ENCODE results near the gene UNC5A.
A peak's percentile ranks its signal among the peaks of the same experiment; 100 is the strongest.

Gene UNC5A

GRCh38 chr5:176781638-176782570 lies 28.5 kb upstream of the UNC5A start:
- DNase-seq (ENCODE audit: low spot score), result peak; percentile 29

- no peak for DNase-seq (ENCODE audit: low spot score)
These were observed 25.9 kb upstream of the UNC5A start for GRCh38 chr5:176784218-176785165.

GRCh38 chr5:176785184-176786145 lies 24.9 kb upstream of the UNC5A start:
- DNase-seq (ENCODE audit: low spot score), result no peak

GRCh38 chr5:176787676-176788075 lies 22.7 kb upstream of the UNC5A start:
- DNase-seq (ENCODE audit: low spot score), result no peak

GRCh38 chr5:176788091-176788490 lies 22.3 kb upstream of the UNC5A start:
- no peak for DNase-seq (ENCODE audit: low spot score)

GRCh38 chr5:176788941-176789872 lies 21.2 kb upstream of the UNC5A start:
- DNase-seq (ENCODE audit: low spot score), result no peak

- no peak for DNase-seq (ENCODE audit: low spot score)
These were observed 20.3 kb upstream of the UNC5A start for GRCh38 chr5:176789873-176790615.

- DNase-seq (ENCODE audit: low spot score), result no peak
These were observed 19.4 kb upstream of the UNC5A start for GRCh38 chr5:176790941-176791340.

- DNase-seq (ENCODE audit: low spot score), result no peak
These were observed 17.6 kb upstream of the UNC5A start for GRCh38 chr5:176792655-176793342.

- DNase-seq (ENCODE audit: low spot score), result no peak
These were observed 17.0 kb upstream of the UNC5A start for GRCh38 chr5:176793343-176793699.

GRCh38 chr5:176793736-176794135 lies 16.6 kb upstream of the UNC5A start:
- no peak for DNase-seq (ENCODE audit: low spot score)

GRCh38 chr5:176794509-176794908 lies 15.8 kb upstream of the UNC5A start:
- no peak for DNase-seq (ENCODE audit: low spot score)

GRCh38 chr5:176796411-176796810 lies 13.9 kb upstream of the UNC5A start:
- DNase-seq (ENCODE audit: low spot score), result no peak

- DNase-seq (ENCODE audit: low spot score), result no peak
These were observed 13.4 kb upstream of the UNC5A start for GRCh38 chr5:176796970-176797369.

- no peak for DNase-seq (ENCODE audit: low spot score)
These were observed 12.8 kb upstream of the UNC5A start for GRCh38 chr5:176797456-176798050.

GRCh38 chr5:176798086-176798876 lies 12.1 kb upstream of the UNC5A start:
- DNase-seq (ENCODE audit: low spot score), result no peak

- no peak for DNase-seq (ENCODE audit: low spot score)
These were observed 11.4 kb upstream of the UNC5A start for GRCh38 chr5:176798949-176799348.

GRCh38 chr5:176799488-176799887 lies 10.9 kb upstream of the UNC5A start:
- DNase-seq (ENCODE audit: low spot score), result no peak

Data from ecto neural progenitor cell (in vitro differentiated cells).